HepG2 (cell line): ENCODE data around the gene CAMK1G. TPM values are rescaled to one million over a fixed set of nuclear protein-coding genes. Genes with fewer than 3 reads are reported as not detected.

Experiments
- ATAC-seq: fragments of 200-7000 bp; cut with Tn5 transposase; 3 replicates; pipeline ENCODE4 v1.9.1; 2020; ENCODE audit warnings: mild to moderate bottlenecking, moderate library complexity
- BruUV-seq: library from RNA; stranded (reverse); fragments of 400-500 nt; replicated peaks from 2 replicates; lab custom pipeline; 2021; lab: Mats Ljungman, UMichigan
- CTCF ChIA-PET: fragments of 300-600 bp; formaldehyde crosslinking; extraction: SDS; loops from one replicate; lab custom pipeline; 2021; ENCODE audit warnings: low total read pairs, inconsistent platforms, low intra/inter-chr PET ratio; lab: Yijun Ruan, JAX
- POLR2A ChIA-PET: fragments of 350-600 bp; sonication (Branson Sonifier 250); formaldehyde crosslinking; loops from one replicate; lab custom pipeline; 2020; ENCODE audit warnings: antibody characterized with exemption, inconsistent platforms; lab: Yijun Ruan, JAX
- DNase-seq: peaks from one replicate; pipeline ENCODE4 v3.0.0-alpha.2; 2015; ENCODE audit warnings: low spot score
- FAIRE-seq: peaks from 3 replicates; lab custom pipeline; 2011; peaks lifted over from hg19 to GRCh38; lab: Jason Lieb, UNC
- H2AFZ ChIP-seq: one replicate; pipeline ENCODE4 v1.6.1; 2011; ENCODE audit warnings: low read length, inconsistent platforms
- H3K27ac ChIP-seq: fragments of 300-600 bp; 3 replicates; pipeline ENCODE4 v1.8.0; 2011; ENCODE audit warnings: mixed run types, mild to moderate bottlenecking, mixed read lengths, low read length, inconsistent platforms; ENCODE audit not compliant: insufficient read depth; ENCODE audit errors: extremely low read length
- H3K27me3 ChIP-seq, 2 experiments: fragments of 200-600 bp in 1 of 2; 2 replicates in 1 of 2; 3 replicates in 1 of 2; pipeline versions ENCODE4 v1.6.0 to v1.8.0; 2011; ENCODE audit warnings: low read length in 2 of 2, mild to moderate bottlenecking in 2 of 2, moderate library complexity in 2 of 2, inconsistent platforms in 1 of 2; ENCODE audit not compliant: insufficient read depth in 2 of 2, control insufficient read depth in 1 of 2
- H3K36me3 ChIP-seq, 2 experiments: fragments of 200-600 bp in 1 of 2; replicated peaks in 1 of 2; 2 replicates in 1 of 2; 3 replicates in 1 of 2; pipeline versions ENCODE4 v1.5.1 to v1.8.0; 2011; ENCODE audit warnings: low read length in 2 of 2, inconsistent platforms in 1 of 2; ENCODE audit not compliant: insufficient read depth in 2 of 2, control insufficient read depth in 1 of 2
- H3K4me1 ChIP-seq: 2 replicates; pipeline ENCODE4 v1.5.1; 2012; ENCODE audit warnings: low read length, inconsistent platforms; ENCODE audit not compliant: insufficient read depth
- H3K4me2 ChIP-seq: 2 replicates; pipeline ENCODE4 v1.6.0; 2011; ENCODE audit warnings: low read depth, low read length, inconsistent platforms
- H3K4me3 ChIP-seq, 3 experiments: fragments of 200-600 bp in 1 of 3; sonication (generic), shearing (Covaris generic) in 1 of 3; replicated peaks in 1 of 3; 2 replicates each; pipeline ENCODE4 v1.5.1; 2011 to 2016; ENCODE audit warnings: low read length in 3 of 3, inconsistent platforms in 2 of 3, low read depth in 2 of 3, mild to moderate bottlenecking in 2 of 3, control low read depth in 1 of 3, mixed read lengths in 1 of 3; ENCODE audit not compliant: insufficient read depth in 1 of 3
- H3K79me2 ChIP-seq: one replicate; pipeline ENCODE4 v1.6.1; 2011; ENCODE audit warnings: low read length, inconsistent platforms; ENCODE audit not compliant: insufficient read depth
- H3K9ac ChIP-seq: 2 replicates; pipeline ENCODE4 v1.6.0; 2011; ENCODE audit warnings: mild to moderate bottlenecking, low read depth, low read length, inconsistent platforms; ENCODE audit not compliant: insufficient read depth
- H3K9me3 ChIP-seq: 2 replicates; pipeline ENCODE4 v1.5.1; 2012; ENCODE audit warnings: mild to moderate bottlenecking, low read length
- H4K20me1 ChIP-seq: 2 replicates; pipeline ENCODE4 v1.6.0; 2011; ENCODE audit warnings: inconsistent platforms, mild to moderate bottlenecking, low read length, moderate library complexity; ENCODE audit not compliant: insufficient read depth
- SIX4 ChIP-seq: sonication (generic); formaldehyde crosslinking; IDR thresholded peaks from 2 replicates; pipeline ENCODE4 v1.4.0; 2020; ENCODE audit warnings: missing genetic modification reagents
- SMAD1 ChIP-seq: sonication (generic); formaldehyde crosslinking; IDR thresholded peaks from 2 replicates; pipeline ENCODE4 v1.4.0; 2020; ENCODE audit warnings: missing genetic modification reagents, low read depth, mild to moderate bottlenecking, borderline replicate concordance
- ZNF235 ChIP-seq: sonication (generic); formaldehyde crosslinking; IDR thresholded peaks from 2 replicates; pipeline ENCODE4 v1.8.1; 2023; ENCODE audit warnings: mild to moderate bottlenecking, missing genetic modification reagents, borderline replicate concordance
- ZNF75D ChIP-seq: sonication (generic); formaldehyde crosslinking; IDR thresholded peaks from 2 replicates; pipeline ENCODE4 v1.8.1; 2023; ENCODE audit warnings: missing genetic modification reagents, mild to moderate bottlenecking, borderline replicate concordance
- WGBS: methylation state at CpG from one replicate; pipeline ENCODE4 v1.1.6; 2017; ENCODE audit warnings: low lambda C conversion rate; 5-methylcytosine and 5-hydroxymethylcytosine counted together
- in situ Hi-C: cut with HindIII; loops from 2 replicates; pipeline ENCODE4 v1.10.0; 2017; ENCODE audit warnings: low pct_unique_long_range_greater_than_20kb; ENCODE audit not compliant: extremely low pct_ligation_motif_present
- intact Hi-C: fragments of 100-400 bp; cut with micrococcal nuclease; formaldehyde crosslinking; loops from one replicate; pipeline ENCODE4 v1.10.0; 2022; ENCODE audit not compliant: unreplicated experiment
- polyA plus RNA-seq, 8 experiments: library from polyadenylated mRNA; depleted of rRNA in 3 of 8; stranded (reverse) in 7 of 8; unstranded in 1 of 8; fragments of >200 nt; fragmentation: Illumina TruSeq in 4 of 8; extraction: Trizol in 4 of 8; gene quantifications; 2 replicates each; pipeline versions ENCODE4 v1.2.1 to v1.2.3, GENCODE V29; 2011 to 2016; ENCODE audit warnings: low read depth in 4 of 8, missing spikeins in 1 of 8, mixed read lengths in 1 of 8; ENCODE audit not compliant: insufficient read depth in 1 of 8
- total RNA-seq, 5 experiments: library from RNA; depleted of rRNA; stranded (reverse); fragments of >200 nt; fragmentation: Illumina TruSeq; extraction: Trizol; gene quantifications; 2 replicates each; pipeline ENCODE4 v1.2.3, GENCODE V29; 2016; ENCODE audit warnings: low read depth in 1 of 5
- TF ChIP-seq, protein P1 (sequence below): sonication (generic); formaldehyde crosslinking; IDR thresholded peaks from 2 replicates; pipeline ENCODE4 v1.9.0; 2021; ENCODE audit warnings: missing genetic modification reagents, borderline replicate concordance
- TF ChIP-seq, protein P2 (sequence below): sonication (generic); formaldehyde crosslinking; conservative IDR thresholded peaks from 2 replicates; pipeline ENCODE4 v1.4.0; 2020; ENCODE audit warnings: mild to moderate bottlenecking, missing genetic modification reagents, moderate library complexity

Gene CAMK1G
- total and polyA plus RNA-seq, 2 of the 13 experiments (the other 11 are each of a cell fraction or from before 2014, with no cell fraction given), result not detected

- no peak overlapping the region for H3K9ac ChIP-seq
- ChIA-PET POLR2A (no interaction called here), CTCF (no interaction called here)
- DNase-seq (no peak), ATAC-seq (no peak), FAIRE-seq (no peak)
- H3K36me3 ChIP-seq, result no peaks in the 10 kb centered on the region
- H3K27ac ChIP-seq, result no peak overlapping the region
- H3K79me2 ChIP-seq, result no peaks in the 10 kb centered on the region
- H4K20me1 ChIP-seq, result no peaks in the 10 kb centered on the region
- 0% methylated on average over 1 of the region's 1 CpG for WGBS
- no peak overlapping the region for H3K4me3 ChIP-seq
- in situ Hi-C loops (no loop called here), intact Hi-C loops (loop anchor here (2.0 kb wide), 3 partner anchors 59 to 915 kb away; no protein-coding TSS in a partner anchor)
- no peak overlapping the region for H3K4me2 ChIP-seq
- BruUV-seq, result no TSS peak
- TF ChIP-seq SIX4 (CRISPR knock-in tag) (no peak), SMAD1 (CRISPR knock-in tag) (no peak), ZNF75D (no peak), ZNF235 (CRISPR knock-in tag) (no peak)
- TF ChIP-seq, protein P1, sequence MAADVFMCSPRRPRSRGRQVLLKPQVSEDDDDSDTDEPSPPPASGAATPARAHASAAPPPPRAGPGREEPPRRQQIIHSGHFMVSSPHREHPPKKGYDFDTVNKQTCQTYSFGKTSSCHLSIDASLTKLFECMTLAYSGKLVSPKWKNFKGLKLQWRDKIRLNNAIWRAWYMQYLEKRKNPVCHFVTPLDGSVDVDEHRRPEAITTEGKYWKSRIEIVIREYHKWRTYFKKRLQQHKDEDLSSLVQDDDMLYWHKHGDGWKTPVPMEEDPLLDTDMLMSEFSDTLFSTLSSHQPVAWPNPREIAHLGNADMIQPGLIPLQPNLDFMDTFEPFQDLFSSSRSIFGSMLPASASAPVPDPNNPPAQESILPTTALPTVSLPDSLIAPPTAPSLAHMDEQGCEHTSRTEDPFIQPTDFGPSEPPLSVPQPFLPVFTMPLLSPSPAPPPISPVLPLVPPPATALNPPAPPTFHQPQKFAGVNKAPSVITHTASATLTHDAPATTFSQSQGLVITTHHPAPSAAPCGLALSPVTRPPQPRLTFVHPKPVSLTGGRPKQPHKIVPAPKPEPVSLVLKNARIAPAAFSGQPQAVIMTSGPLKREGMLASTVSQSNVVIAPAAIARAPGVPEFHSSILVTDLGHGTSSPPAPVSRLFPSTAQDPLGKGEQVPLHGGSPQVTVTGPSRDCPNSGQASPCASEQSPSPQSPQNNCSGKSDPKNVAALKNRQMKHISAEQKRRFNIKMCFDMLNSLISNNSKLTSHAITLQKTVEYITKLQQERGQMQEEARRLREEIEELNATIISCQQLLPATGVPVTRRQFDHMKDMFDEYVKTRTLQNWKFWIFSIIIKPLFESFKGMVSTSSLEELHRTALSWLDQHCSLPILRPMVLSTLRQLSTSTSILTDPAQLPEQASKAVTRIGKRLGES (CRISPR knock-in tag), result no peak
- TF ChIP-seq, protein P2, sequence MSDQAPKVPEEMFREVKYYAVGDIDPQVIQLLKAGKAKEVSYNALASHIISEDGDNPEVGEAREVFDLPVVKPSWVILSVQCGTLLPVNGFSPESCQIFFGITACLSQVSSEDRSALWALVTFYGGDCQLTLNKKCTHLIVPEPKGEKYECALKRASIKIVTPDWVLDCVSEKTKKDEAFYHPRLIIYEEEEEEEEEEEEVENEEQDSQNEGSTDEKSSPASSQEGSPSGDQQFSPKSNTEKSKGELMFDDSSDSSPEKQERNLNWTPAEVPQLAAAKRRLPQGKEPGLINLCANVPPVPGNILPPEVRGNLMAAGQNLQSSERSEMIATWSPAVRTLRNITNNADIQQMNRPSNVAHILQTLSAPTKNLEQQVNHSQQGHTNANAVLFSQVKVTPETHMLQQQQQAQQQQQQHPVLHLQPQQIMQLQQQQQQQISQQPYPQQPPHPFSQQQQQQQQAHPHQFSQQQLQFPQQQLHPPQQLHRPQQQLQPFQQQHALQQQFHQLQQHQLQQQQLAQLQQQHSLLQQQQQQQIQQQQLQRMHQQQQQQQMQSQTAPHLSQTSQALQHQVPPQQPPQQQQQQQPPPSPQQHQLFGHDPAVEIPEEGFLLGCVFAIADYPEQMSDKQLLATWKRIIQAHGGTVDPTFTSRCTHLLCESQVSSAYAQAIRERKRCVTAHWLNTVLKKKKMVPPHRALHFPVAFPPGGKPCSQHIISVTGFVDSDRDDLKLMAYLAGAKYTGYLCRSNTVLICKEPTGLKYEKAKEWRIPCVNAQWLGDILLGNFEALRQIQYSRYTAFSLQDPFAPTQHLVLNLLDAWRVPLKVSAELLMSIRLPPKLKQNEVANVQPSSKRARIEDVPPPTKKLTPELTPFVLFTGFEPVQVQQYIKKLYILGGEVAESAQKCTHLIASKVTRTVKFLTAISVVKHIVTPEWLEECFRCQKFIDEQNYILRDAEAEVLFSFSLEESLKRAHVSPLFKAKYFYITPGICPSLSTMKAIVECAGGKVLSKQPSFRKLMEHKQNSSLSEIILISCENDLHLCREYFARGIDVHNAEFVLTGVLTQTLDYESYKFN, result no peak
- H2AFZ ChIP-seq, result no peak overlapping the region
- no peaks in the 10 kb centered on the region for H3K4me1 ChIP-seq
- H3K27me3 ChIP-seq, result no peaks in the 10 kb centered on the region
- H3K9me3 ChIP-seq, result no peaks in the 10 kb centered on the region
These were observed 15.8 kb upstream of the CAMK1G start for GRCh38 chr1:209567698-209568175.
